ENCODE measurements around the gene MAP3K12. TPM values are rescaled to one million over a fixed set of nuclear protein-coding genes. Genes with fewer than 3 reads are reported as not detected.
A peak's percentile ranks its signal among the peaks of the same experiment; 100 is the strongest.

MAP3K12 gene
- total RNA-seq, 2 donors from 2014 or later: 3.2 to 3.8 TPM

GRCh38 chr12:53495903-53496751 lies 3.1 kb downstream of the MAP3K12 start:
- H3K36me3 ChIP-seq: no peaks in the 10 kb centered on the region
- H3K4me1 ChIP-seq: peaks cover 8% of the 10 kb centered on the region
- DNase-seq: peak; percentile 75
- H3K4me3 ChIP-seq: no peak overlapping the region
- H3K9me3 ChIP-seq: no peaks in the 10 kb centered on the region
- H3K27me3 ChIP-seq: no peaks in the 10 kb centered on the region
- TF ChIP-seq CTCF (IDR thresholded peaks at IDR 0.05): no peak
- H3K9ac ChIP-seq (ENCODE audit: low read depth in 2 of 2, low read length in 2 of 2): peak overlapping the region in 1 of 2 donors; percentile 58
- H3K27ac ChIP-seq: peak overlapping the region; percentile 27
- intact Hi-C loops (cut with DNase I): no loop called here

- Histone ChIP-seq H3K27me3 (no peaks in the 10 kb centered on the region), H3K4me1 (peaks cover 8% of the 10 kb centered on the region), H3K36me3 (no peaks in the 10 kb centered on the region), H3K9me3 (no peaks in the 10 kb centered on the region), H3K27ac (peak overlapping the region; percentile 79), H3K9ac (ENCODE audit: low read depth in 2 of 2, low read length in 2 of 2) (peak overlapping the region; percentile 82 to 83), H3K4me3 (peak overlapping the region; percentile 58)
- no peak for DNase-seq
- TF ChIP-seq CTCF (IDR thresholded peaks at IDR 0.05): no peak
- intact Hi-C loops (cut with DNase I): no loop called here
Observed at GRCh38 chr12:53493610-53494391, 5.5 kb downstream of the MAP3K12 start.

- no peaks in the 10 kb centered on the region for H3K36me3 ChIP-seq
- TF ChIP-seq CTCF (IDR thresholded peaks at IDR 0.05): no peak
- H3K4me1 ChIP-seq: peaks cover 8% of the 10 kb centered on the region
- peak overlapping the region; percentile 58 for H3K4me3 ChIP-seq
- peak; percentile 94 for DNase-seq
- H3K9ac ChIP-seq (ENCODE audit: low read depth in 2 of 2, low read length in 2 of 2): peak overlapping the region; percentile 82 to 83
- H3K27ac ChIP-seq: peak overlapping the region; percentile 79
- intact Hi-C loops (cut with DNase I): no loop called here
- H3K27me3 ChIP-seq: no peaks in the 10 kb centered on the region
- no peaks in the 10 kb centered on the region for H3K9me3 ChIP-seq
Observed at GRCh38 chr12:53492830-53493609, 6.2 kb downstream of the MAP3K12 start.

- H3K9ac ChIP-seq (ENCODE audit: low read depth in 2 of 2, low read length in 2 of 2): no peak overlapping the region
- H3K27ac ChIP-seq: peak overlapping the region; percentile 79
- peaks cover 8% of the 10 kb centered on the region for H3K4me1 ChIP-seq
- no peak for DNase-seq
- TF ChIP-seq CTCF (IDR thresholded peaks at IDR 0.05): no peak
- H3K9me3 ChIP-seq: no peaks in the 10 kb centered on the region
- H3K4me3 ChIP-seq: peak overlapping the region; percentile 58
- no peaks in the 10 kb centered on the region for H3K27me3 ChIP-seq
- intact Hi-C loops (cut with DNase I): no loop called here
- no peaks in the 10 kb centered on the region for H3K36me3 ChIP-seq
Observed at GRCh38 chr12:53492188-53492587, 7.1 kb downstream of the MAP3K12 start.

- no peak overlapping the region for H3K4me3 ChIP-seq
- no peaks in the 10 kb centered on the region for H3K27me3 ChIP-seq
- DNase-seq: no peak
- H3K4me1 ChIP-seq: peaks cover 5% of the 10 kb centered on the region
- H3K9me3 ChIP-seq: no peaks in the 10 kb centered on the region
- no peak for TF ChIP-seq CTCF (IDR thresholded peaks at IDR 0.05)
- no peak overlapping the region for H3K27ac ChIP-seq
- intact Hi-C loops (cut with DNase I): no loop called here
- no peak overlapping the region for H3K9ac ChIP-seq (ENCODE audit: low read depth in 2 of 2, low read length in 2 of 2)
- peaks cover 6% of the 10 kb centered on the region for H3K36me3 ChIP-seq
Observed at GRCh38 chr12:53489242-53489864, 9.9 kb downstream of the MAP3K12 start.

All from colonic mucosa (tissue), 4 donors.